Measurements from ENCODE around the gene HLCS.
A peak's percentile ranks its signal among the peaks of the same experiment; 100 is the strongest.
"Not testable (repeated sequence)": the region's sequence is repeated elsewhere in the genome, so short reads cannot be mapped to it uniquely, and the experiment has no call there.

Gene HLCS

DNA sequence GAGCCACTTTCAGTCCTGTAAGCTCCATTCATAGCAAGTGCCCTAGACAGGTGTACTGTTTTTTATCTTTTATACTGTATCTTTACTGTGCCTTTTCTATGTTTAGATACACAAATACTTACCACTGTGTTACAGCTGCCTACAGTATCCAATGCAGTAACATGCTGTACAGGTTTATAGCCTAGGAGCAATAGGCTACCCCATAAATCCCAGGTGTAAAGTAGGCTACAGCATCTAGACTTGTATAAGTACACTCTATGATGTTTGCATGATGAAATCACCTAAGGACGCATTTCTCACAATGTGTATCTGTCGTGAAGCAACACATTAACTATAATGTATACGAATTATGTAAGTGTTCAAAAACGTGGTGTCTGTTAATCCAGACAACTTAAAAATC, 10.7 kb downstream of the HLCS start:
- DNase-seq = no peak

DNA sequence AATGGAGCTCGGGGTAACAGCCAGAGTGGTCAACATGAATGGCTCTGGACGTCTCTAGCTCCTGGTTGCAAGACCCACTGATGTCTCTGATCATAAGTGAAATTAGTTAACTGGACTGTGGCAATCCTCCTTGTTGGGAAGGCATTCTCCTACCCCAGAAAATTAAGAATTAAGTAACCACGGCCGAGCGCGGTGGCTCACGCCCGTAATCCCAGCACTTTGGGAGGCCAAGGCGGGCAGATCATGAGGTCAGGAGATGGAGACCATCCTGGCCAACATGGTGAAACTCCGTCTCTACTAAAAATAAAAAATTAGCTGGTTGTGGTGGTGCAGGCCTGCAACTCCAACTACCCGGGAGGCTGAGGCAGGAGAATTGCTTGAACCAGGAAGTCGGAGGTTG, 14.1 kb downstream of the HLCS start:
- not testable (repeated sequence) for DNase-seq

DNA sequence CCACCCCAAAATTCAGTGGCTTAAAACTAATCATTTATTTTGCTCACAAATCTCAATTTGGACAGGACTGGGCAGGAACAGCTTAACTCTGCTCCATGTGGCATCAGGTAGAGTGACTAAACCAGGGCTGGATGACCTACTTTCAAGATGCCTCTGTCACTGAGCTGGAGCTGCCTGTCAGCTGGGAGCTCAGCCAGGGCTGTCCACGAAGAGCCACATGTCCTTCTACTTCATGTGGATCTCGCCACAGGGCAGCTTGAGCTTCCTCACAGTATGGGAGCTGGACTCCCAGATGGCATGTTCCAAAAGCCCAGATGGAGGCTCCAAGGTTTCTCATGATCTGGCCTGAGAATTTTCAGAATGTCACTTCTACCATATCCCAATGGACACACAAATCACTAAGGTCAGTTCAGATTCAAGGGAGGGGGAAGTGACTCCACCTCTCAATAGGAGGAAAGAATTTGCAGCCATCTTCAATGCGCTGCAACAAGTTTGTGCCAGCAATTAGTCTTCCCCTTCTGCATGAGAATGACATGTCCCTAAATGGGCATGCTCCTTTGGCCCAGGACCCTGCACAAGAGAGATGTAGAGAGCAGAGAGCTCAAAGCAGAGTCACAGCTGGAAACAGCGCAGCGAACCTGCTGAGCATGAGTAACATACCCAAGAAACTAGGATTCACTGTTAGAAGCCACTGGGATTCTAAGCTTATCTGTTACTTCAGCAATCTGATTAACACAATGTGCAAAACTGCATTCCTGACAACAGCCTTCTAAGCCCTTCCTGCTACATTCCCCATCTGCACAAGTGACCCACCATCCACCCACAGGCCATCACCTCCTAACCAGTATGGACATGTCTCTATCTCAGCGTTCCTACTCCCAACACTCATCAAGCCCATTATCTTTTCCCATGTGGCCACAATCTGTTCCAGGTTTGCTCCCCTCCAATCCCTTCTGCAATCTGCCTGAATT, 17.0 kb downstream of the HLCS start:
- DNase-seq = no peak

DNA sequence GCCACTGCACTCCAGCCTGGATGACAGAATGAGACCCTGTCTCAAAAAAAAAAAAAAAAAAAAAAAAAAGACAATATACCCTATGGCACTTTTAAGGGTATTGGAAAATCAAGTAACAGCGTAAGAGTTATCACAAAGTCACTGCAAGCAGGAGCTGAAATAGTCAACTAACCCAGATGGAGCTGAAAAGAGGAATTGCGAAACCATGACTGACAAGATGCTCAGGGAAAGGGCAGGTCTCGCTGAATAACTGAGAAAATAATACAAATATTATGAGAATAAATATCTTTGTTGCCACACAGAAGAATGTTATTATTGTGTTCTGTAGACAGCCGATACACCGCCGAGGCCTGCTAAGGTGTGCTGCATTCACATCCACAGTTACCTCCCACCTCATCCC, 17.8 kb downstream of the HLCS start:
- DNase-seq = no peak

DNA sequence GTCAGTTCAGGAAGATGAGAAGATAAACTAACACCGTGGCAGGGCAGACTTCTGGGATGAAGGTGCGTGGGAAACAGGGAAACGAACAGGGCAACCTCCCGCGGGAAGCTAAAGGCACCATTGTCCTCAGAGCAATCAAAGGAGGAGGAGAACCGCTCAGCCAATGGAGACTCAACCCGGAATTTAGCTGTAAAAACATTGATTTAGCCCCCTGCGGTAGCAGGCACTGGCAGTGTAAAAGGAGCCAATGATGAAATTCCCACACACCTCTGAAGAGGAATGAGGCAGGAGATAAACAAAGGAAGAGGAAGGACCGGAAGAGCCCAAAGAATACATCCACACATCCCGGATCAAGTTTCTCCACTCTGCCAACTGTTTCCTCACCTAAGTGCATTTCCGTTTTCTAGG, 19.5 kb downstream of the HLCS start:
- DNase-seq = no peak

DNA sequence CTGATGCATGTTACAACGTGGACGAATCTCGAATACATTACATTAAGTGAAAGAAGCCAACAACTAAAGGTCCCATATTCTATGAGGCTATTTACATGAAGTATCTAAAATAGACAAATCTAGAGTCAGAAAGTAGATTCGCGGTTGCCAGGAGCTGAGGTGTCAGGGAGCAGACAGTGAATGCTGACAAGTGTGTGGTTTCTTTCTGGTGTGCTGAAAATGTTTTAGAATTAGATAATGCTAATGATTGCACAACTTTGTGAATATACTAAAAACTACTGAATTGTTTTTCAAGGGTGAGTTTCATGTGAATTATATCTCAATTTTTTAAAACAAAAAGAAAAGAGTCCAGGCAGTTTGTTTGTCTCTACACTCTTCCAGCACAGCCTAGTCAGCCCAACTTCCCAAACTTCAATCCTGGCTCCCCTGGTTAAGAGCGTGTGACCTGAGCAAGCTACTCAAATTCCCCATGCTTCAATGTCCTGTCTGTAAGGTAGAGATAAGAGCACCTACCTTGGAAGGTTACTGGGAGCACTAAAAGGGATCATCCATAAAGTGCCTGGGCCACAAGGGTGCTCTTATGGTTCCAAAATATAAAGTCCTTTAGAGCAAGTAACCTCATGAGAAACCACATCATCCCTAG, 20.9 kb downstream of the HLCS start:
- DNase-seq = no peak

DNA sequence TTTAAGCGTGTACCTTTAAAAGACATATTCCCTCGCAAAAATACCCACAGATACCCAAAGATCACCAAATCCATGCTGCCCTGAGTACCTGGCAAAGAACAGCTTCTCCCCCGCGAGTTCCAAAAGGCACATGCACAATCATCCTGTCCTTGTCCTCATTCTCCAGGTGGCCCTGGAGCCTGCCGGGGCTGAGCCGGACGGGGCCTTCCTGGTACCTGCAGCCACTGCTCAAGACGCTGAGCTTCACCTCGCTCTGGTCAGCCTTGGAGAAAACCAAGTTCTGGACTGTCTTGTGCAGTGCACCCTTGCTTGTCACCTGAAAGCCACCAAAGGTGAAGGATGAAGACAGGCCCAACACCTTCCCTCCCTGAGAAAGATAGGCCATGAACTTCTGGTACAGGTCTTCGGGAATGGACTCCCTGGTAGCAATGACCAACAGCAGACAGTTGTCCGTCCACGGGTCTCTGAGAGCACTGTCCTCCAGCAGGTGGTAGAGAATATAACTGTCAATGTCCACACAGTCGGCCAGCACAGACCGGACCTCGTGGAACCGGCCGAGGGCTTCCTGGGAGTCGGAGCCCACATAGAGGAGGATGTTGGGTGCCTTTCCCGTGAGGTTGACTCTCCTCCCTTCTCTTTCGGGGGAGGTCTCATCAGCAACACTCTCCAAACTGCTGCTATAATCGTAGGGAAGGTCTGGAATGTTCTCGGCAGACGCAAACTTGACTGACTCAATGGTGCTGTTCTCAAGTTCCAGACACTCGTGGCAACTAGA, 29.9 kb downstream of the HLCS start:
- DNase-seq = no peak

DNA sequence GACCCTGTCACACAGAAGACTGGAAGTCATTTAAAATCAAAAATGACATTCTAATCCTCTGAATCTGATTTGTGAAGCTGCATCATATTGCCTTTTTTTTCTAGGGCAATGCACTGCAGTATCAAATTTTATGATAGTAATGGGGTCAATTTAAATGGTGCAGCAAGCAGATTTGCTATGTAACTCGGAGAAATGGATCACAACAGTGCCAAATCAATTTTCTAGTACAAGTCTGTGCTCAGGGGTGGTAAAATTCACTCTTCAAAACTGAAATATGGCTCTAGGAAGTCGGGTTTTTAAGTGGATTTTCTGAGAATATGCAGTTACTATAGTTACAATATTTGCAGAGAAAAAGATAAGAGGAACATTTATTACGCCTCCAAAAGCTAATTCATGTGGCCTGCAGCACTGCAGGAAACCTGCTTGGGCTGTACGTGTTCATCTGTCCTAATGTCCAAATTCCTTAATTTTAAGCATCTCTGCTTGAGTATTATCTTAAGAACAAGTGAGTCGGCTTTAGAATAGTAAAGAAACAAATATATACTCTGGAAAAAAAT, 31.5 kb downstream of the HLCS start:
- DNase-seq = no peak

DNA sequence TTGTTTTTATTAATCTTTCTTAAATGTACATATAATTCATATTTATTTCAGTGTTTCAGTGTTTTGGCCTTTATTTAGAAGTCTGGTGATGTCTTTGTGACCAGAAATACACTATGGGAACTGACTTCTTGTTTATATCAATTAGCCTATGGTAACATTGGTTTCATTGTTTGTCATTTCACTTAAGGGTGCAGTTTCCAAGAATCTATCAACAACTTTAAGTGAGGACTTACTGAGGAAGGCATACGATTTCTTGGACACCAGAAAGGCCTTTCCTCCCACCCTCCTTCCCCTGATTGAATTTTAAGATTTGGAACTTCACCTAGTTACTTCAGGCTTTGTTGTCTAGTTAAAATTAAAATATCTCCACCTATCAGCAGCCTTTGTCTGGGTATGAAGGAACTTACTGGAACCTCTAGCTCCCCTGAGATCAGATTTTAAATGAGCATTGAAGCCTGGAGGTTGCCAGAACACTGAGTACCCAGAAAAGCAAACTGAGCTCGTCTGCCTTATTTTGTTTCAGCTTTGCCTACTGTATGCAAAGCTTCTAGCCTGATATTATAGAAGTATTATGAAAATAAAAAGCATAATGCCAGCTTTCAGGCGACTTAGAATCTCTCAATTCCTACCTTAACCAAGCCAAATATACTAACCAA, 34.2 kb downstream of the HLCS start:
- DNase-seq = no peak

DNA sequence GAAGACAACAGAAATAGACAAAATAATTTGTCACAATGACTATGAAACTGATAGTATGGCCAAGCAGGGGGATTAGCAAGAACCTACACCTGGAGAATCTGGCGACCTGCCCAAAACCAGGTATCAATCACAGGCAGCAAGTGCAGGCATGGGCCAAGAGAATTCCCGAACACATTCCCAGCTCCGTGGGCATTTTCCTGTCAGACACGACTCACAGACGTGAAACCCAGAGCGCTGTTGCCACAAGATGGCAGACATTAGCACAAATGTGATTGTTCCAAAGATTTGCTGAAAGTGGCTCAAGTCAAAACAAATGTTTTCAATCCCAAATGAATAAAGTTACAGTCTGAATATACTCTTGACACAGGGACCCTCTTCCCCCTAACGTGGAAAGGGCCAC, 36.8 kb downstream of the HLCS start:
- no peak for DNase-seq

DNA sequence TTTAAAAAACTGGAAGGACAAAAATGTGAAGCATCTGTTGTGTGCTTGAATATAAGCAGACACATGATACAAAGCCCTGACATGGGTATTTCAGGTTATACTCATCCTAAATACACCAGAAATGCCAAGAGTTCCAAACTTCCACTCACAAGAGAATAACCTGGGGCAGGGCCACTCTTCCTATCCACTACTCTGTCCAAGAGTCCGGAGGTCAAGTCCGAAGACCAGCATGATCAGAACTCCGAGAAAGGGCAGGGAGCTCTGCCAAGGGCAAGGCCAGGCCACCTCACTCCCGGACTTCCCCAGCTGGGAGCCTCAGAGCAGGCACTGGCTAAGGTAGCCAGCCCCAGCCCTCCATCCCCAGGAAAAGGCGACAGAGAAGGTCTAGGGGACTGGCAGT, 37.5 kb downstream of the HLCS start:
- no peak for DNase-seq

DNA sequence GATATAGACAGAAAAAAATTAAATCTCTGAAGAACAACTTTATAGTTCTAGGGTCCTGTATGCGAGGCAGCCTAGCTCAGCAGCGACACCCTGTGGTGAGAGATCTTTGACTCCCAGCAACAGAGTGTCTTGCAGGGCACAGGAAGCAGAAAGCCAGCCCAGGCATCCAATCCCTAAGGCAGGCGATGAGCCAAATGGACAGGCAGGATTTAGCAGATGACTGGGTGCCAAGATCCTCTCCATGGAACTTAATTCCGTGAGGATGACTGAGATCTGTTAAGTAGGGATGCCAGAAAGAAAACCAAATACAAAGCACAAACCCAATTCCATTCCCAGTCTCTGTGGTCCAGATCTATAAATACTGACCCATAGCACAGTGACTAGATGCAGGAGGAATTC, 38.8 kb downstream of the HLCS start:
- DNase-seq = peak; percentile 86

DNA sequence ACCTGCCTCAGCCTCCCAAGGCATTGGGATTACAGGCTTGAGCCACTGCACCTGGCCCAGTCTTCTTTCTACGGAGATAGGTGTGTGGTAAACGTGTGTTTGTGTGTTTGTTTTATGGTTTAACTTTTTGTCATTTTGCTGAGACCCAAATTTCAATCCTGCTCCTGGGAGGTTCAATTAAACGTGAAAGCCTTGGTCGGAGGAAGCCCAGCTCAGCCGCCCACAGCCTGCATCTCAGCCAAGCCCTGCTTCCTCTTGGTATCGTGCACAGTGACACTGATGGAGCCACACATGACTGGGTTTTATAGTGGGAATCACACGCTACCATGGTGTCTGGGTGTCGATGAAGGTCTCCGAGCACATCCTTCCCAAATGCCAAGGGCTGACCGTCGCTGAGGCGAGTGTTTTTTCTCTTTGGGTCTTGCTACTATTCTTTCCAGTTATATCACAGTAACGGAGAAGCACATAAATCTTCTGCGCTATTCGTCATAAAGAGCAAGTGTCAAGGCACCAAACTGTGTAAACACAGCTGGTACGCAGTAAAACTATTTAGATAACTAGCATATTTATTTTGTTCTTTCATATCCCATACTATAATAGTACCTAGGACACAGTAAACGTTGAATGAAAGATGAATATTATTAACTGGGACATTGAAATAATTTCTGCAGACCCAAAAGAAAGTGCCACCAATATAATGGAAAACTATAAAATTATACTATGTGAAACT, 39.3 kb downstream of the HLCS start:
- DNase-seq = no peak

DNA sequence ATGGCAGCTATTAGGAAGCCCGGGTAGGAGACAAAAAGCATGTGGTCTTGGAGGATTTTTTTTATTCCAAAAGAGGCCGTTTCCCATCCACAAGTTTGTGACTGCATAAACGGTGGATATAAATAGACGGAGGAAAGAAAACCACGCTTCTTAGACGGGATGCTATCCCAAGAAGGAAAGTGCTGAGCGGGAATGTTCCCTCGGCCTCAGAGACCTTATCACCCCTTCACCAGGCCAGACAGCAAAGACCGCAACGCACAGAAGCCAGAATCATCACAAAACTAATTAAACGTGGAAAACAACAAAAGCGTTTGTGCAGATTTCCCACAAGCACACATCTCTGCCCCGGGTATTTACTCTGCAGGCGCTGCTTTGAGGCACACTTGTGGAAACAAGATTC, 43.2 kb downstream of the HLCS start:
- no peak for DNase-seq

DNA sequence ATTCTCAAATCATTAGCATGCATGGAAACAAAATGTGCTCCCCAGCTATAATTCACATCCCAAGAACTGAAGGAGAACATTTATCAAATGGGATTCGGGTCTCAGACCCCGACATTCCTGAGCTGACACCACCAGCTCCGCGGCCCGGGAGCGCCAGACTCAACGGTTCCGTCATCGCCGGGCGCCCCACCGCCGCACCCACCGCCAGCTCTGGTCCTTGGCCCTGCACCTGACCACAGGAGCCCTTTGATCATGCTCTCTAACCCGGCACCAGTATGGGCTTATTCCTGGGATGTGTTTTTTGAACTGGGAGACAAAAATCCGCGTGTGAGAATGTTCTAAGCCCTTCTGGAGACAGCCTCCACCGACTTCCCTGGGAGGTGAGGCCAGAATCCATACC, 43.6 kb downstream of the HLCS start:
- no peak for DNase-seq

DNA sequence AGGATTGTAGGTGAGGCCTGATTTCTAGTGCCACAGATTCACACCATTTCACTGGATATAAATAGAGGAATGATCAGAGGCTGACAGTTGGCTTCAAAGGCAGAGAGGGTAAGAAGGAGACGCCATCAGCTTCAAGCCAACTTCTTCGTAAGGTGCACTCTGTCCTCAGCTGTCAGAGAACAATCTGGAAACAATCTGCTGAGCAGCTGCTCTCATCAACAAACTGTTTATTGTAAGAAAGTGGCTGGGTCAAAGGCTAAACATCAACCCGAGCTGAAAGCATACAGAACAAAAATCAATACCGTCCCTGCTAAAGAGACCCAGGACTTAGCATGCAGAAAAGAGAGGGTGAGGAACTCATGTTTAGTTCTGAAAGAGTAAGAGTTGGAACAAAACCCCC, 48.2 kb downstream of the HLCS start:
- DNase-seq = no peak

DNA sequence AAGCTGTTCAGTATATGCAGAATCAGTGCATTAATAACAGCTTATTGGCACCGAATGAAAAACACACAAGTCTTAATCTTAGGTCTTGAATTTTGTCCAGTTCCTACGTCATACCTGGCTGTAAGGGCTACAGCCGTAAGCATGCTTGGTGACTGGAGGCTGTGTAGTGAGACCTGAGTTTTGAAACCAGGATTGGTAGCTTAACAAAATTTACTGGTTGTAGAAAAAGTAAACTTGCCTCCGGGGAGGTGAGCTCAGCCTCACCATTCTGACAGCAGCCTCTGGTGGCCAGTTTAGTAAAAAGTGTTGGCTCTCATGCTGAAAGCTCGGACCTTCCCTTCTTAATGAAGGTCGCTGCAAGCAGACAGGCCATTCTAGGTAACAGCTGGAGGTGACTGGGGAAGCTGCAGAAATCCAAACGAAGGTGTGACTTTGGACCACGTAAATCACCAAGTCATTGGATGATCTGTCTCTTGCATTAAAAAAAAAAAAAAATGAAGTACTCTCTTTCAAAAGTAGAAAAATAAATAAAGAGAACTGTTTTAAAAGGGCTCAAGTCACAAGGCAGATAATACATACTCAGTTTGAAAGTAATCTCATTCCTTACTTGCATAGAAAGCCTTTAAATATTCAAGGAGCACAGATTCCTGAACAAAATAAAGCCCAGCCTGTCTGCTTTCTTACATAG, 48.9 kb downstream of the HLCS start:
- no peak for DNase-seq

DNA sequence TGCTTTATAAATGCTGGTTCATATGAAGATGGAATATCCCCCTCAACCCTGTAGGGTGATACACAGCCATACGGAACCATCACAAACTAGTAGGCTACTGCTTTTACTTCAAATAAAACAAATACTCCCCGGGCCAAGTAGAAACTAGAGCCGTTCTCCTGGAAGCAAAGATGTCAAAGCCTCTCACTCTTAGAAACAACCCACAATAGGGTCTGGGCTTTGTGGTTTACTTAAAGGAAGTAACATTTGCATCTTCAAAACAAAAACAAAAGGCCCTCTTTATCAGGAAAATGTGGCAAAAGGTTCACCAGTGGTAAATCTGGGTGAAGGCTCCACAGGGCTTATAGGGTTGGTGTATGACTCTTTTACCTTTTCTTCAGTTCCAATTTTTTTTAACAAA, 49.8 kb downstream of the HLCS start:
- DNase-seq = no peak

DNA sequence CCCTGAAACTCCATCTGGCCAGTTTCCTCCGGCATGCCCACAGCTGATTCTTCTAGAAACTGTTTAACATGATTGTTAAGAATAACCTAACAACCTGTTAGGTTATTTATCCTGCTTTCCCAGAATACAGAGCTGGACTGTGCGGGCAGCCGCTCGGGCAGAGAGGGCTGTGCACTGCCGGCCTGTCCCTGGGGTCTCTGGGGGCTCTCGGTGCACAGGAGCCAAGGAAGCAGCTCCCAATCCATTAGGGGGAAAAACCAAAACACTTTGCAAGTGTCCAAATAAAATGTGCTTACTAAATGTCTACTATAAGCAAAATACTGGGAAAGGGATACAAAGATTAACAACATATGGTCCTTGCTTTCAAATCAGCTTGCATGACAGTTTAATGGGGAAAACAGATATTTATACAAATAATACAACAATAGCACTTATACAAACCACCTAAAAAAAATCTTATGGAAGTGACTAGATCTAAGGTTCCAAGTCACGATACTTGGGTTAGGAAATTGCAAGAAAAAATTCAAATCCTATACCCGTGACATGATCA, 50.7 kb downstream of the HLCS start:
- DNase-seq = no peak

DNA sequence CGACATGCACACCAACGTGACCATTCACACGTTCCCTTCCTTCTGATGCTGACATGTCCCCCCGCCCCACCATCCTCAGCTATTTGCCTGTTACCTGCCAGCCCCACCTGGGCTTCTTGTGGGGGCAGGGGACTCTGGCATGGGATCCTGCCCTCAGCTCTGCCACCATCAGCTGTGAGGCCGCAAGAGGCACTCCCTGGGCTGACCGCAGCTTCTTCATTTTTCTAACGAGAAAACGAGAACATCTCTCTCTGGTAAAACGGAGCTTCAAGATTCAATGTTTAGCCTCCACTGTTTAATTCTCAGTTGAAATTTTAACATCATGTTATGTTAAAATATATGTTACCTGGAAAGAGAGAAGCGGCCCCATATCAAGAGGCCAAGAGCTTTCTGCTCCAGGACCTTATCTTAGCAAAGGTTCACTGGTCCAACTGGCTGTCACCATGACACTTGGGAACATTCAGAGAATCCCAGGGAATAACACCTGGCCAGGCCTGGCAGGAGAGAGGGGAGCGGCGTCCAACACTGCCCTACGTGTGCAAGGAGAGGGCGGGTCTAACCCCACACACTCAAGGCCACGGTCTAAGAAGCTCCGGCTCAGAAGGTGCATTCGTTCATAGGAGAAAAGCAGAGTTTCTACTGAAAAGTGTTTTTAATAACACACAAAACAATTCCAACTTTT, 51.3 kb downstream of the HLCS start:
- DNase-seq = no peak

Measured in NCI-H1694 (cell line).